ENCODE measurements around the gene EPHB1. TPM values are rescaled to one million over a fixed set of nuclear protein-coding genes. Genes with fewer than 3 reads are reported as not detected.

EPHB1 gene
- polyA plus RNA-seq, 4 donors: 0.65 to 1.0 TPM; not detected in 2

GRCh38 chr3:134791992-134792391 is 3.1 kb upstream of the EPHB1 start:
- FAIRE-seq: no peak
- no peak overlapping the region for H3K4me3 ChIP-seq (ENCODE audit: low read depth in 1 of 3, low read length in 3 of 3)
- DNase-seq: no peak
- H3K9me3 ChIP-seq (ENCODE audit: control insufficient read depth in 2 of 2, insufficient read depth in 1 of 2, low read depth in 1 of 2, low read length in 1 of 2): no peaks in the 10 kb centered on the region
- peaks cover 0 to 5% (median 0%) of the 10 kb centered on the region in 3 donors for H3K4me1 ChIP-seq (ENCODE audit: control insufficient read depth in 3 of 3, insufficient read depth in 2 of 3, low read depth in 1 of 3, low read length in 2 of 3)
- peaks cover 6 to 22% (median 9%) of the 10 kb centered on the region in 3 donors for H3K27me3 ChIP-seq (ENCODE audit: control insufficient read depth in 3 of 3, insufficient read depth in 3 of 3, low read length in 3 of 3)
- no peaks in the 10 kb centered on the region for H3K36me3 ChIP-seq (ENCODE audit: control insufficient read depth in 3 of 3, insufficient read depth in 2 of 3, low read depth in 1 of 3, low read length in 3 of 3)
- WGBS, 3 donors: 84 to 89% (median 87%) methylated on average over 8 of the region's 8 CpGs
- H3K27ac ChIP-seq (ENCODE audit: low read depth in 1 of 3, low read length in 2 of 3): no peak overlapping the region

- Histone ChIP-seq H3K4me3 (ENCODE audit: low read depth in 1 of 3, low read length in 3 of 3) (no peak overlapping the region), H3K27ac (ENCODE audit: low read depth in 1 of 3, low read length in 2 of 3) (no peak overlapping the region), H3K4me1 (ENCODE audit: control insufficient read depth in 3 of 3, insufficient read depth in 2 of 3, low read depth in 1 of 3, low read length in 2 of 3) (peaks cover 0 to 5% (median 0%) of the 10 kb centered on the region in 3 donors), H3K9me3 (ENCODE audit: control insufficient read depth in 2 of 2, insufficient read depth in 1 of 2, low read depth in 1 of 2, low read length in 1 of 2) (no peaks in the 10 kb centered on the region), H3K27me3 (ENCODE audit: control insufficient read depth in 3 of 3, insufficient read depth in 3 of 3, low read length in 3 of 3) (peaks cover 7 to 29% (median 9%) of the 10 kb centered on the region in 3 donors), H3K36me3 (ENCODE audit: control insufficient read depth in 3 of 3, insufficient read depth in 2 of 3, low read depth in 1 of 3, low read length in 3 of 3) (no peaks in the 10 kb centered on the region)
- DNase-seq: no peak
- 83 to 85% (median 83%) methylated on average over 4 of the region's 4 CpGs for WGBS, 3 donors
- FAIRE-seq: no peak
These were observed 2.4 kb upstream of the EPHB1 start for GRCh38 chr3:134792700-134793099.

GRCh38 chr3:134793562-134793961 is 1.5 kb upstream of the EPHB1 start:
- no peak overlapping the region for H3K4me3 ChIP-seq (ENCODE audit: low read depth in 1 of 3, low read length in 3 of 3)
- H3K9me3 ChIP-seq (ENCODE audit: control insufficient read depth in 2 of 2, insufficient read depth in 1 of 2, low read depth in 1 of 2, low read length in 1 of 2): no peaks in the 10 kb centered on the region
- peaks cover 9 to 38% (median 10%) of the 10 kb centered on the region in 3 donors for H3K27me3 ChIP-seq (ENCODE audit: control insufficient read depth in 3 of 3, insufficient read depth in 3 of 3, low read length in 3 of 3)
- FAIRE-seq: no peak
- no peak overlapping the region for H3K27ac ChIP-seq (ENCODE audit: low read depth in 1 of 3, low read length in 2 of 3)
- no peaks in the 10 kb centered on the region for H3K36me3 ChIP-seq (ENCODE audit: control insufficient read depth in 3 of 3, insufficient read depth in 2 of 3, low read depth in 1 of 3, low read length in 3 of 3)
- peaks cover 0 to 5% (median 0%) of the 10 kb centered on the region in 3 donors for H3K4me1 ChIP-seq (ENCODE audit: control insufficient read depth in 3 of 3, insufficient read depth in 2 of 3, low read depth in 1 of 3, low read length in 2 of 3)
- 82 to 93% (median 85%) methylated on average over 4 of the region's 4 CpGs for WGBS, 3 donors
- DNase-seq: no peak

GRCh38 chr3:134794323-134794722 is 737 bp upstream of the EPHB1 start:
- FAIRE-seq: no peak

GRCh38 chr3:134795746-134796280 is 753 bp downstream of the EPHB1 start:
- Histone ChIP-seq H3K4me1 (ENCODE audit: control insufficient read depth in 3 of 3, insufficient read depth in 2 of 3, low read depth in 1 of 3, low read length in 2 of 3) (peaks cover 0 to 5% (median 0%) of the 10 kb centered on the region in 3 donors), H3K4me3 (ENCODE audit: low read depth in 1 of 3, low read length in 3 of 3) (peak overlapping the region in 2 of 3 donors; percentile 40 to 41), H3K36me3 (ENCODE audit: control insufficient read depth in 3 of 3, insufficient read depth in 2 of 3, low read depth in 1 of 3, low read length in 3 of 3) (no peaks in the 10 kb centered on the region), H3K27ac (ENCODE audit: low read depth in 1 of 3, low read length in 2 of 3) (no peak overlapping the region), H3K27me3 (ENCODE audit: control insufficient read depth in 3 of 3, insufficient read depth in 3 of 3, low read length in 3 of 3) (peaks cover 9 to 47% (median 10%) of the 10 kb centered on the region in 3 donors), H3K9me3 (ENCODE audit: control insufficient read depth in 2 of 2, insufficient read depth in 1 of 2, low read depth in 1 of 2, low read length in 1 of 2) (no peaks in the 10 kb centered on the region)
- DNase-seq: peak in 1 of 2 donors; percentile 39
- WGBS, 3 donors: 1 to 2% (median 2%) methylated on average over 19 to 50 of the region's 50 CpGs
- FAIRE-seq: no peak

More at GRCh38 chr3:134794323-134794722, 737 bp upstream of the EPHB1 start:
- Histone ChIP-seq H3K4me3 (ENCODE audit: low read depth in 1 of 3, low read length in 3 of 3) (no peak overlapping the region), H3K27me3 (ENCODE audit: control insufficient read depth in 3 of 3, insufficient read depth in 3 of 3, low read length in 3 of 3) (peaks cover 9 to 43% (median 10%) of the 10 kb centered on the region in 3 donors), H3K4me1 (ENCODE audit: control insufficient read depth in 3 of 3, insufficient read depth in 2 of 3, low read depth in 1 of 3, low read length in 2 of 3) (peaks cover 0 to 5% (median 0%) of the 10 kb centered on the region in 3 donors), H3K36me3 (ENCODE audit: control insufficient read depth in 3 of 3, insufficient read depth in 2 of 3, low read depth in 1 of 3, low read length in 3 of 3) (no peaks in the 10 kb centered on the region), H3K27ac (ENCODE audit: low read depth in 1 of 3, low read length in 2 of 3) (no peak overlapping the region), H3K9me3 (ENCODE audit: control insufficient read depth in 2 of 2, insufficient read depth in 1 of 2, low read depth in 1 of 2, low read length in 1 of 2) (no peaks in the 10 kb centered on the region)
- WGBS, 3 donors: 67 to 72% (median 70%) methylated on average over 9 of the region's 9 CpGs
- no peak for DNase-seq

- 1 to 3% (median 1%) methylated on average over 52 to 61 of the region's 61 CpGs for WGBS, 3 donors
- peaks cover 0 to 5% (median 0%) of the 10 kb centered on the region in 3 donors for H3K4me1 ChIP-seq (ENCODE audit: control insufficient read depth in 3 of 3, insufficient read depth in 2 of 3, low read depth in 1 of 3, low read length in 2 of 3)
- FAIRE-seq (no peak), DNase-seq (peak in 1 of 2 donors; percentile 39)
- H3K36me3 ChIP-seq (ENCODE audit: control insufficient read depth in 3 of 3, insufficient read depth in 2 of 3, low read depth in 1 of 3, low read length in 3 of 3): no peaks in the 10 kb centered on the region
- no peaks in the 10 kb centered on the region for H3K9me3 ChIP-seq (ENCODE audit: control insufficient read depth in 2 of 2, insufficient read depth in 1 of 2, low read depth in 1 of 2, low read length in 1 of 2)
- H3K4me3 ChIP-seq (ENCODE audit: low read depth in 1 of 3, low read length in 3 of 3): peak overlapping the region in 2 of 3 donors; percentile 40 to 41
- H3K27me3 ChIP-seq (ENCODE audit: control insufficient read depth in 3 of 3, insufficient read depth in 3 of 3, low read length in 3 of 3): peaks cover 9 to 49% (median 10%) of the 10 kb centered on the region in 3 donors
- H3K27ac ChIP-seq (ENCODE audit: low read depth in 1 of 3, low read length in 2 of 3): no peak overlapping the region
These were observed 1.4 kb downstream of the EPHB1 start for GRCh38 chr3:134796281-134797056.

- Histone ChIP-seq H3K4me1 (ENCODE audit: control insufficient read depth in 3 of 3, insufficient read depth in 2 of 3, low read depth in 1 of 3, low read length in 2 of 3) (peaks cover 0 to 5% (median 0%) of the 10 kb centered on the region in 3 donors), H3K36me3 (ENCODE audit: control insufficient read depth in 3 of 3, insufficient read depth in 2 of 3, low read depth in 1 of 3, low read length in 3 of 3) (no peaks in the 10 kb centered on the region), H3K9me3 (ENCODE audit: control insufficient read depth in 2 of 2, insufficient read depth in 1 of 2, low read depth in 1 of 2, low read length in 1 of 2) (no peaks in the 10 kb centered on the region), H3K4me3 (ENCODE audit: low read depth in 1 of 3, low read length in 3 of 3) (peak overlapping the region in 1 of 3 donors; percentile 41), H3K27ac (ENCODE audit: low read depth in 1 of 3, low read length in 2 of 3) (no peak overlapping the region), H3K27me3 (ENCODE audit: control insufficient read depth in 3 of 3, insufficient read depth in 3 of 3, low read length in 3 of 3) (peaks cover 9 to 49% (median 10%) of the 10 kb centered on the region in 3 donors)
- WGBS, 3 donors: 19 to 56% (median 43%) methylated on average over 33 of the region's 33 CpGs
- FAIRE-seq (no peak), DNase-seq (no peak)
These were observed 2.1 kb downstream of the EPHB1 start for GRCh38 chr3:134797057-134797740.

- peaks cover 9 to 49% (median 10%) of the 10 kb centered on the region in 3 donors for H3K27me3 ChIP-seq (ENCODE audit: control insufficient read depth in 3 of 3, insufficient read depth in 3 of 3, low read length in 3 of 3)
- FAIRE-seq: no peak
- no peak for DNase-seq
- no peak overlapping the region for H3K4me3 ChIP-seq (ENCODE audit: low read depth in 1 of 3, low read length in 3 of 3)
- no peaks in the 10 kb centered on the region for H3K9me3 ChIP-seq (ENCODE audit: control insufficient read depth in 2 of 2, insufficient read depth in 1 of 2, low read depth in 1 of 2, low read length in 1 of 2)
- H3K27ac ChIP-seq (ENCODE audit: low read depth in 1 of 3, low read length in 2 of 3): no peak overlapping the region
- H3K4me1 ChIP-seq (ENCODE audit: control insufficient read depth in 3 of 3, insufficient read depth in 2 of 3, low read depth in 1 of 3, low read length in 2 of 3): peaks cover 0 to 5% (median 0%) of the 10 kb centered on the region in 3 donors
- no peaks in the 10 kb centered on the region for H3K36me3 ChIP-seq (ENCODE audit: control insufficient read depth in 3 of 3, insufficient read depth in 2 of 3, low read depth in 1 of 3, low read length in 3 of 3)
- WGBS, 3 donors: 54 to 85% (median 72%) methylated on average over 13 of the region's 13 CpGs
These were observed 2.8 kb downstream of the EPHB1 start for GRCh38 chr3:134797741-134798451.
